ENCODE results near the gene VAPB. TPM values are rescaled to one million over a fixed set of nuclear protein-coding genes. Genes with fewer than 3 reads are reported as not detected.

The VAPB gene
- total RNA-seq, 1 experiment from 2014 or later = 61.2 TPM

- ChIA-PET CTCF (interaction anchor here (0.6 to 1.0 kb wide), 7 partner anchors 11 to 996 kb away, joined by 3 to 5 read pairs (median 3); no protein-coding TSS in a partner anchor), POLR2A (interaction anchor here (0.9 to 1.0 kb wide), 2 partner anchors 11 to 194 kb away, joined by 3 read pairs; no protein-coding TSS in a partner anchor)
- Mint-ChIP-seq H3K36me3 (ENCODE audit: insufficient read depth, unreplicated experiment) (peaks cover 7% of the 10 kb centered on the region), H3K4me1 (ENCODE audit: insufficient read depth, unreplicated experiment) (peaks cover 8% of the 10 kb centered on the region), H3K4me3 (ENCODE audit: unreplicated experiment) (no peak overlapping the region), H3K27me3 (ENCODE audit: insufficient read depth, unreplicated experiment) (no peaks in the 10 kb centered on the region), H3K9me3 (ENCODE audit: unreplicated experiment) (peaks cover 15% of the 10 kb centered on the region), H3K27ac (ENCODE audit: low read depth, unreplicated experiment) (no peak overlapping the region)
- BruUV-seq (replicated peaks) = no TSS peak
- no peak for DNase-seq (ENCODE audit: unreplicated experiment)
- TF ChIP-seq CTCF (IDR thresholded peaks at IDR 0.05; ENCODE audit: unreplicated experiment) = no peak
- intact Hi-C loops (cut with micrococcal nuclease) = no loop called here
These were observed 69.5 kb downstream of the VAPB start for GRCh38 chr20:58458342-58459057.

- ChIA-PET POLR2A (interaction anchor here (0.9 kb wide), 1 partner anchor 12 kb away, joined by 3 read pairs; no protein-coding TSS in a partner anchor), CTCF (interaction anchor here (0.6 to 3.2 kb wide), 5 partner anchors 11 to 995 kb away, joined by 3 to 21 read pairs (median 3); no protein-coding TSS in a partner anchor)
- Mint-ChIP-seq H3K27ac (ENCODE audit: low read depth, unreplicated experiment) (no peak overlapping the region), H3K36me3 (ENCODE audit: insufficient read depth, unreplicated experiment) (peaks cover 7% of the 10 kb centered on the region), H3K4me3 (ENCODE audit: unreplicated experiment) (no peak overlapping the region), H3K4me1 (ENCODE audit: insufficient read depth, unreplicated experiment) (peaks cover 8% of the 10 kb centered on the region), H3K27me3 (ENCODE audit: insufficient read depth, unreplicated experiment) (no peaks in the 10 kb centered on the region), H3K9me3 (ENCODE audit: unreplicated experiment) (peaks cover 9% of the 10 kb centered on the region)
- intact Hi-C loops (cut with micrococcal nuclease) = no loop called here
- no TSS peak for BruUV-seq (replicated peaks)
- DNase-seq (ENCODE audit: unreplicated experiment) = no peak
- TF ChIP-seq CTCF (IDR thresholded peaks at IDR 0.05; ENCODE audit: unreplicated experiment) = no peak
These were observed 70.2 kb downstream of the VAPB start for GRCh38 chr20:58459058-58459750.

GRCh38 chr20:58461104-58461503 lies 72.1 kb downstream of the VAPB start:
- ChIA-PET POLR2A (interaction anchor here (0.6 to 1.1 kb wide), 2 partner anchors 136 to 151 kb away, joined by 3 read pairs; no protein-coding TSS in a partner anchor), CTCF (interaction anchor here (3.2 kb wide), 1 partner anchor 13 kb away, joined by 21 read pairs; no protein-coding TSS in a partner anchor)
- no peaks in the 10 kb centered on the region for H3K27me3 Mint-ChIP-seq (ENCODE audit: insufficient read depth, unreplicated experiment)
- DNase-seq (ENCODE audit: unreplicated experiment) = no peak
- H3K36me3 Mint-ChIP-seq (ENCODE audit: insufficient read depth, unreplicated experiment) = peaks cover 7% of the 10 kb centered on the region
- intact Hi-C loops (cut with micrococcal nuclease) = no loop called here
- BruUV-seq (replicated peaks) = no TSS peak
- H3K4me1 Mint-ChIP-seq (ENCODE audit: insufficient read depth, unreplicated experiment) = peaks cover 8% of the 10 kb centered on the region
- peak overlapping the region; percentile 10 for H3K27ac Mint-ChIP-seq (ENCODE audit: low read depth, unreplicated experiment)
- no peak overlapping the region for H3K4me3 Mint-ChIP-seq (ENCODE audit: unreplicated experiment)
- TF ChIP-seq CTCF (IDR thresholded peaks at IDR 0.05; ENCODE audit: unreplicated experiment) = no peak
- no peaks in the 10 kb centered on the region for H3K9me3 Mint-ChIP-seq (ENCODE audit: unreplicated experiment)

- Mint-ChIP-seq H3K4me1 (ENCODE audit: insufficient read depth, unreplicated experiment) (peaks cover 8% of the 10 kb centered on the region), H3K9me3 (ENCODE audit: unreplicated experiment) (no peaks in the 10 kb centered on the region), H3K27ac (ENCODE audit: low read depth, unreplicated experiment) (peak overlapping the region; percentile 10), H3K36me3 (ENCODE audit: insufficient read depth, unreplicated experiment) (peaks cover 7% of the 10 kb centered on the region), H3K4me3 (ENCODE audit: unreplicated experiment) (no peak overlapping the region), H3K27me3 (ENCODE audit: insufficient read depth, unreplicated experiment) (no peaks in the 10 kb centered on the region)
- ChIA-PET CTCF (interaction anchor here (0.9 to 3.2 kb wide), 4 partner anchors 14 to 865 kb away, joined by 4 to 21 read pairs (median 4); no protein-coding TSS in a partner anchor), POLR2A (interaction anchor here (0.9 to 1.1 kb wide), 2 partner anchors 152 to 190 kb away, joined by 3 to 16 read pairs; partner anchors contain the start of gene STX16)
- TF ChIP-seq CTCF (IDR thresholded peaks at IDR 0.05; ENCODE audit: unreplicated experiment) = no peak
- BruUV-seq (replicated peaks) = no TSS peak
- intact Hi-C loops (cut with micrococcal nuclease) = no loop called here
- peak; percentile 51 for DNase-seq (ENCODE audit: unreplicated experiment)
These were observed 72.9 kb downstream of the VAPB start for GRCh38 chr20:58461899-58462298.
